GM12892 (cell line): ENCODE results near the gene ARIH1.

Experiments
- POLR2A ChIP-seq: IDR thresholded peaks from 2 replicates; pipeline ENCODE4 v1.6.1; 2011; ENCODE audit warnings: low read depth, low read length, control low read depth
- POLR2AphosphoS5 ChIP-seq: IDR thresholded peaks from 2 replicates; pipeline ENCODE4 v1.6.1; 2011; ENCODE audit warnings: low read depth, low read length, control low read depth

GRCh38 chr15:72460402-72460801 is 13.7 kb upstream of the ARIH1 start:
- TF ChIP-seq POLR2AphosphoS5 (no peak), POLR2A (no peak)
